GM12891 (cell line): ENCODE results near the gene ATG4A.

Experiments used
- POLR2A ChIP-seq: IDR thresholded peaks from 2 replicates; pipeline ENCODE4 v1.6.1; 2011; ENCODE audit warnings: low read depth, low read length, control low read depth
- POLR2AphosphoS5 ChIP-seq: IDR thresholded peaks from 2 replicates; pipeline ENCODE4 v1.6.1; 2011; ENCODE audit warnings: low read depth, low read length, control low read depth

- TF ChIP-seq POLR2AphosphoS5 (no peak), POLR2A (no peak)
These were observed 5.8 kb downstream of the ATG4A start for GRCh38 chrX:108097380-108097779.
